ENCODE data around the gene IGSF23. TPM values are rescaled to one million over a fixed set of nuclear protein-coding genes. Genes with fewer than 3 reads are reported as not detected.

Gene IGSF23
- total and polyA plus RNA-seq, 2 of the 13 experiments (the other 11 are each of a cell fraction or from before 2014, with no cell fraction given), result 2.3 to 8.8 TPM

- TF ChIP-seq ZBED4 (CRISPR knock-in tag; IDR thresholded peaks at IDR 0.05; ENCODE audit: borderline replicate concordance), result no peak
- TF ChIP-seq CEBPG (CRISPR knock-in tag; IDR thresholded peaks at IDR 0.05), result 0 out of 2 replicates have a peak, but pooled peaks have one; percentile 4
- TF ChIP-seq E2F5 (CRISPR knock-in tag; conservative IDR thresholded peaks at IDR 0.05), result no peak
- TF ChIP-seq ZNF678 (CRISPR knock-in tag; IDR thresholded peaks at IDR 0.05), result no peak
- no peak for TF ChIP-seq MZF1 (CRISPR knock-in tag; IDR thresholded peaks at IDR 0.05; ENCODE audit: borderline replicate concordance)
- TF ChIP-seq BRD4 (CRISPR knock-in tag; IDR thresholded peaks at IDR 0.05), result no peak
- no peak for TF ChIP-seq KLF16 (CRISPR knock-in tag; IDR thresholded peaks at IDR 0.05)
- TF ChIP-seq, protein P1, sequence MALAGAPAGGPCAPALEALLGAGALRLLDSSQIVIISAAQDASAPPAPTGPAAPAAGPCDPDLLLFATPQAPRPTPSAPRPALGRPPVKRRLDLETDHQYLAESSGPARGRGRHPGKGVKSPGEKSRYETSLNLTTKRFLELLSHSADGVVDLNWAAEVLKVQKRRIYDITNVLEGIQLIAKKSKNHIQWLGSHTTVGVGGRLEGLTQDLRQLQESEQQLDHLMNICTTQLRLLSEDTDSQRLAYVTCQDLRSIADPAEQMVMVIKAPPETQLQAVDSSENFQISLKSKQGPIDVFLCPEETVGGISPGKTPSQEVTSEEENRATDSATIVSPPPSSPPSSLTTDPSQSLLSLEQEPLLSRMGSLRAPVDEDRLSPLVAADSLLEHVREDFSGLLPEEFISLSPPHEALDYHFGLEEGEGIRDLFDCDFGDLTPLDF (CRISPR knock-in tag; IDR thresholded peaks at IDR 0.05), result no peak
- no peak for TF ChIP-seq IRX3 (CRISPR knock-in tag; IDR thresholded peaks at IDR 0.05; ENCODE audit: borderline replicate concordance, low read depth)
- TF ChIP-seq SIN3B (IDR thresholded peaks at IDR 0.05; ENCODE audit: low read length), result no peak
- TF ChIP-seq ARID4A (CRISPR knock-in tag; IDR thresholded peaks at IDR 0.05; ENCODE audit: borderline replicate concordance), result 0 out of 2 replicates have a peak, but pooled peaks have one; percentile 10
- TF ChIP-seq, protein P2, sequence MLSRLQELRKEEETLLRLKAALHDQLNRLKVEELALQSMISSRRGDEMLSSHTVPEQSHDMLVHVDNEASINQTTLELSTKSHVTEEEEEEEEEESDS (CRISPR knock-in tag; IDR thresholded peaks at IDR 0.05; ENCODE audit: borderline replicate concordance), result no peak
- TF ChIP-seq, protein P3, sequence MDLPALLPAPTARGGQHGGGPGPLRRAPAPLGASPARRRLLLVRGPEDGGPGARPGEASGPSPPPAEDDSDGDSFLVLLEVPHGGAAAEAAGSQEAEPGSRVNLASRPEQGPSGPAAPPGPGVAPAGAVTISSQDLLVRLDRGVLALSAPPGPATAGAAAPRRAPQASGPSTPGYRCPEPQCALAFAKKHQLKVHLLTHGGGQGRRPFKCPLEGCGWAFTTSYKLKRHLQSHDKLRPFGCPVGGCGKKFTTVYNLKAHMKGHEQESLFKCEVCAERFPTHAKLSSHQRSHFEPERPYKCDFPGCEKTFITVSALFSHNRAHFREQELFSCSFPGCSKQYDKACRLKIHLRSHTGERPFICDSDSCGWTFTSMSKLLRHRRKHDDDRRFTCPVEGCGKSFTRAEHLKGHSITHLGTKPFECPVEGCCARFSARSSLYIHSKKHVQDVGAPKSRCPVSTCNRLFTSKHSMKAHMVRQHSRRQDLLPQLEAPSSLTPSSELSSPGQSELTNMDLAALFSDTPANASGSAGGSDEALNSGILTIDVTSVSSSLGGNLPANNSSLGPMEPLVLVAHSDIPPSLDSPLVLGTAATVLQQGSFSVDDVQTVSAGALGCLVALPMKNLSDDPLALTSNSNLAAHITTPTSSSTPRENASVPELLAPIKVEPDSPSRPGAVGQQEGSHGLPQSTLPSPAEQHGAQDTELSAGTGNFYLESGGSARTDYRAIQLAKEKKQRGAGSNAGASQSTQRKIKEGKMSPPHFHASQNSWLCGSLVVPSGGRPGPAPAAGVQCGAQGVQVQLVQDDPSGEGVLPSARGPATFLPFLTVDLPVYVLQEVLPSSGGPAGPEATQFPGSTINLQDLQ (CRISPR knock-in tag; IDR thresholded peaks at IDR 0.05), result no peak
- no peak for TF ChIP-seq LCORL (IDR thresholded peaks at IDR 0.05)
- peak; percentile 63 for TF ChIP-seq LCORL (CRISPR knock-in tag; IDR thresholded peaks at IDR 0.05)
Measured at GRCh38 chr19:44636439-44637389, 23.4 kb downstream of the IGSF23 start (continued).
